SK-N-SH (cell line): ENCODE results near the gene TBCD. TPM values are rescaled to one million over a fixed set of nuclear protein-coding genes. Genes with fewer than 3 reads are reported as not detected.

Experiments
- CTCF ChIA-PET: fragments of 300-600, 350-600 bp; formaldehyde crosslinking; extraction: SDS; loops from one replicate; lab custom pipeline; 2021; lab: Yijun Ruan, JAX
- POLR2A ChIA-PET: fragments of 350-600 bp; sonication (Branson Sonifier 250); formaldehyde crosslinking; extraction: SDS; loops from one replicate; lab custom pipeline; 2020; ENCODE audit warnings: antibody characterized with exemption, inconsistent platforms; lab: Yijun Ruan, JAX
- DNase-seq: peaks from one replicate; pipeline ENCODE4 v3.0.0; 2012
- H2AFZ ChIP-seq: fragments of 200-600 bp; sonication (generic); 2 replicates; pipeline ENCODE4 v1.8.1; 2016; ENCODE audit warnings: antibody characterized with exemption, mild to moderate bottlenecking, low read depth
- H3F3A ChIP-seq: fragments of 200-600 bp; sonication (generic); replicated peaks from 2 replicates; pipeline ENCODE3; 2016; ENCODE audit warnings: antibody characterized with exemption, mild to moderate bottlenecking; ENCODE audit not compliant: insufficient read depth
- H3K27ac ChIP-seq, 2 experiments: fragments of 200-500 bp in 1 of 2; fragments of 200-600 bp in 1 of 2; sonication (Bioruptor generic) in 1 of 2; sonication (generic), shearing (Covaris generic) in 1 of 2; 2 replicates each; pipeline versions ENCODE4 v1.5.1 to v1.6.1; 2014 to 2016; ENCODE audit warnings: low read depth in 2 of 2, inconsistent platforms in 1 of 2, low read length in 1 of 2, mild to moderate bottlenecking in 1 of 2, mixed read lengths in 1 of 2
- H3K27me3 ChIP-seq: fragments of 200-600 bp; sonication (generic), shearing (Covaris generic); 2 replicates; pipeline ENCODE4 v1.6.1; 2016; ENCODE audit warnings: mixed run types; ENCODE audit not compliant: insufficient read depth
- H3K36me3 ChIP-seq, 2 experiments: fragments of 200-500 bp in 1 of 2; fragments of 200-600 bp in 1 of 2; sonication (Bioruptor generic) in 1 of 2; sonication (generic) in 1 of 2; replicated peaks in 1 of 2; 2 replicates each; pipeline versions ENCODE3 to v1.5.1; 2014 to 2016; ENCODE audit warnings: low read length in 1 of 2, mild to moderate bottlenecking in 1 of 2; ENCODE audit not compliant: insufficient read depth in 2 of 2, control insufficient read depth in 1 of 2
- H3K4me1 ChIP-seq, 2 experiments: fragments of 200-500 bp in 1 of 2; fragments of 200-600 bp in 1 of 2; sonication (Bioruptor generic) in 1 of 2; sonication (generic), shearing (Covaris generic) in 1 of 2; 2 replicates each; pipeline versions ENCODE4 v1.5.1 to v1.6.1; 2014 to 2016; ENCODE audit warnings: low read depth in 1 of 2, low read length in 1 of 2, mixed run types in 1 of 2; ENCODE audit not compliant: insufficient read depth in 2 of 2, control insufficient read depth in 1 of 2
- H3K4me2 ChIP-seq: fragments of 200-600 bp; sonication (generic), shearing (Covaris generic); 2 replicates; pipeline ENCODE4 v1.6.1; 2017; ENCODE audit warnings: mixed run types
- H3K4me3 ChIP-seq, 2 experiments: fragments of 200-500 bp in 1 of 2; fragments of 200-600 bp in 1 of 2; sonication (Bioruptor generic) in 1 of 2; sonication (generic), shearing (Covaris generic) in 1 of 2; 2 replicates each; pipeline versions ENCODE4 v1.5.1 to v1.8.1; 2014 to 2016; ENCODE audit warnings: low read depth in 2 of 2, inconsistent platforms in 1 of 2, low read length in 1 of 2, mild to moderate bottlenecking in 1 of 2, mixed read lengths in 1 of 2, moderate library complexity in 1 of 2
- H3K79me2 ChIP-seq: fragments of 200-600 bp; sonication (generic); 2 replicates; pipeline ENCODE4 v1.8.1; 2017; ENCODE audit warnings: mild to moderate bottlenecking; ENCODE audit not compliant: insufficient read depth
- H3K9ac ChIP-seq: fragments of 200-600 bp; sonication (generic); 2 replicates; pipeline ENCODE4 v1.6.1; 2017; ENCODE audit warnings: mixed run types
- H3K9me2 ChIP-seq: fragments of 200-600 bp; sonication (generic); 2 replicates; pipeline ENCODE4 v1.6.1; 2017; ENCODE audit warnings: mixed run types
- H3K9me3 ChIP-seq: fragments of 200-600 bp; sonication (generic); 2 replicates; pipeline ENCODE4 v1.6.1; 2017; ENCODE audit warnings: mixed run types, mild to moderate bottlenecking, moderate library complexity
- H4K20me1 ChIP-seq: fragments of 200-600 bp; sonication (generic); 2 replicates; pipeline ENCODE4 v1.6.1; 2017; ENCODE audit warnings: mild to moderate bottlenecking, mixed run types; ENCODE audit not compliant: insufficient read depth
- CTCF ChIP-seq: fragments of 200-600 bp; sonication (generic); IDR thresholded peaks from 2 replicates; pipeline ENCODE4 v1.6.1; 2017; ENCODE audit warnings: antibody characterized with exemption, mild to moderate bottlenecking, moderate library complexity
- EP300 ChIP-seq, 2 experiments: IDR thresholded peaks; 2 replicates each; pipeline versions ENCODE4 v1.4.0 to v1.6.1; 2012; ENCODE audit warnings: borderline replicate concordance in 1 of 2, low read depth in 1 of 2, low read length in 1 of 2
- FOSL2 ChIP-seq: IDR thresholded peaks from 2 replicates; pipeline ENCODE4 v1.4.0; 2012; ENCODE audit warnings: low read depth, mild to moderate bottlenecking, moderate library complexity, borderline replicate concordance
- FOXJ3 ChIP-seq: sonication (generic); formaldehyde crosslinking; IDR thresholded peaks from 2 replicates; pipeline ENCODE4 v1.5.1; 2020; ENCODE audit warnings: mild to moderate bottlenecking, missing genetic modification reagents
- FOXM1 ChIP-seq: IDR thresholded peaks from 2 replicates; pipeline ENCODE4 v1.4.0; 2012; ENCODE audit warnings: low read depth, mild to moderate bottlenecking
- GABPA ChIP-seq: IDR thresholded peaks from 2 replicates; pipeline ENCODE4 v1.4.0; 2012; ENCODE audit warnings: low read depth, mild to moderate bottlenecking
- IRF3 ChIP-seq: fragments of 150-350 bp; IDR thresholded peaks from 2 replicates; pipeline ENCODE4 v1.6.1; 2016; ENCODE audit warnings: mild to moderate bottlenecking, low read depth, low read length
- JUND ChIP-seq: IDR thresholded peaks from 2 replicates; pipeline ENCODE4 v1.4.0; 2012
- MEF2A ChIP-seq: IDR thresholded peaks from 2 replicates; pipeline ENCODE4 v1.4.0; 2012; ENCODE audit warnings: low read depth, borderline replicate concordance
- MXI1 ChIP-seq: IDR thresholded peaks from 2 replicates; pipeline ENCODE4 v1.6.1; 2012; ENCODE audit warnings: mild to moderate bottlenecking, low read depth, low read length, improper control_type of control experiment
- PBX3 ChIP-seq: IDR thresholded peaks from 2 replicates; pipeline ENCODE4; 2012
- POLR2AphosphoS5 ChIP-seq: IDR thresholded peaks from 2 replicates; pipeline ENCODE4 v1.6.1; 2012; ENCODE audit warnings: low read depth, low read length
- RCOR1 ChIP-seq: fragments of 150-350 bp; IDR thresholded peaks from 2 replicates; pipeline ENCODE4 v1.6.1; 2017; ENCODE audit warnings: antibody characterized with exemption, low read length
- REST ChIP-seq: IDR thresholded peaks from 2 replicates; pipeline ENCODE4 v1.6.1; 2012; ENCODE audit warnings: mild to moderate bottlenecking, low read depth, low read length, moderate library complexity
- RFX5 ChIP-seq: IDR thresholded peaks from 2 replicates; pipeline ENCODE4 v1.6.1; 2012; ENCODE audit warnings: mild to moderate bottlenecking, improper control_type of control experiment, low read length
- RXRA ChIP-seq: IDR thresholded peaks from 2 replicates; pipeline ENCODE4 v1.4.0; 2012; ENCODE audit warnings: low read depth, mild to moderate bottlenecking, borderline replicate concordance
- SIN3A ChIP-seq: IDR thresholded peaks from 2 replicates; pipeline ENCODE4 v1.6.1; 2012; ENCODE audit warnings: low read depth, mild to moderate bottlenecking, low read length, moderate library complexity, borderline replicate concordance
- SMC3 ChIP-seq: IDR thresholded peaks from 2 replicates; pipeline ENCODE4 v1.6.1; 2012; ENCODE audit warnings: low read depth, low read length, improper control_type of control experiment
- TCF12 ChIP-seq: IDR thresholded peaks from 2 replicates; pipeline ENCODE4 v1.4.0; 2012
- USF1 ChIP-seq: IDR thresholded peaks from 2 replicates; pipeline ENCODE4 v1.4.0; 2012; ENCODE audit warnings: low read depth, borderline replicate concordance
- WGBS: methylation state at CpG from one replicate; pipeline ENCODE4 v1.1.6; 2017; ENCODE audit warnings: low lambda C conversion rate; 5-methylcytosine and 5-hydroxymethylcytosine counted together
- polyA plus RNA-seq, 3 experiments: library from polyadenylated mRNA; depleted of rRNA; stranded (reverse); fragments of >200 nt; gene quantifications; 2 replicates each; pipeline ENCODE4 v1.2.3, GENCODE V29; 2012

TBCD gene
- polyA plus RNA-seq, 1 of the 3 experiments (the other 2 are of a cell fraction) = 107 TPM

DNA sequence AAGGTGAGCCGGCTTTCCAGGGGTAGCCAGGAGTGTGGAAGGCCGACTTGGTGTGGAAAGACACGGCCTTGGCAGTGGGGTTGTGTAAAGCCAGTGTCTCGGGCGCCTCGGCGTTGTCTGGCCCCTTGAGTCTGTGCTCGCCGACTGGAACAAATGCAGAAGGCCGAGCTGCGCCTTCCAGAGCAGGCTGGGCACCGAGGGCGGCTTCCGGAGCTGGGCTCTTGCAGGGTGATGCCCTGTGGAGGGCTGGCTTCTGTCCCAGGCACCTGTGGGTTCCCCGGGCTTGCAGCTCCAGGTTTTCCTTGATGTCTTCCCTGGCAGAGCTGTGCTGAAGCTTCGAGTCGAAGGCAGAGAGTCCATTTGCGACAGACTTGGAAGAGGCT is 79.9 kb downstream of the TBCD start:
- peaks cover 3 to 11% of the 10 kb centered on the region in 2 experiments; a peak in 1 of 4 replicates for H3K4me1 ChIP-seq
- peaks cover 6 to 21% of the 10 kb centered on the region in 2 experiments for H3K36me3 ChIP-seq
- WGBS = 99% methylated on average over 12 of the region's 18 CpGs
- no peak overlapping the region for H3K9ac ChIP-seq
- H3K27me3 ChIP-seq = no peaks in the 10 kb centered on the region
- H4K20me1 ChIP-seq = no peaks in the 10 kb centered on the region; the same call in 1 of the 2 replicates
- no peak for DNase-seq
- CTCF ChIA-PET = interaction anchor here (1.1 to 1.3 kb wide), 2 partner anchors 45 to 245 kb away, joined by 3 to 4 read pairs; no protein-coding TSS in a partner anchor
- no peak overlapping the region for H3K4me3 ChIP-seq
- no peak overlapping the region for H3K27ac ChIP-seq
- TF ChIP-seq RCOR1 (no peak), MEF2A (no peak)
- TF ChIP-seq, all 33 proteins: peak for 0
- H3F3A ChIP-seq = no peaks in the 10 kb centered on the region
- H3K79me2 ChIP-seq = no peaks in the 10 kb centered on the region
- no peak overlapping the region for H3K4me2 ChIP-seq
- no peaks in the 10 kb centered on the region for H3K9me2 ChIP-seq
- no peak overlapping the region for H2AFZ ChIP-seq
- POLR2A ChIA-PET = no interaction called here
- H3K9me3 ChIP-seq = no peaks in the 10 kb centered on the region

GRCh38 chr17:82832411-82832810 is 80.5 kb downstream of the TBCD start:
- Histone ChIP-seq H3F3A (no peaks in the 10 kb centered on the region), H3K27ac (no peak overlapping the region), H3K79me2 (no peaks in the 10 kb centered on the region), H3K4me2 (no peak overlapping the region), H3K9ac (no peak overlapping the region), H3K4me3 (no peak overlapping the region), H3K36me3 (peaks cover 6 to 21% of the 10 kb centered on the region in 2 experiments), H3K9me2 (no peaks in the 10 kb centered on the region), H3K9me3 (no peaks in the 10 kb centered on the region), H3K27me3 (no peaks in the 10 kb centered on the region), H2AFZ (no peak overlapping the region), H4K20me1 (no peaks in the 10 kb centered on the region; the same call in 1 of the 2 replicates), H3K4me1 (peaks cover 3 to 11% of the 10 kb centered on the region in 2 experiments; a peak in 1 of 4 replicates)
- 94% methylated on average over 20 of the region's 20 CpGs for WGBS
- no peak for DNase-seq
- POLR2A ChIA-PET = no interaction called here
- TF ChIP-seq EP300 (IDR thresholded peaks at IDR 0.05; ENCODE audit: borderline replicate concordance in 1 of 2, low read depth in 1 of 2, low read length in 1 of 2) (no peak), IRF3 (no peak), SMC3 (no peak), REST (no peak), GABPA (no peak), CTCF (no peak), USF1 (no peak), FOSL2 (no peak), POLR2AphosphoS5 (no peak), RXRA (no peak), FOXM1 (no peak), PBX3 (no peak), FOXJ3 (CRISPR knock-in tag) (no peak), RFX5 (no peak), JUND (no peak), TCF12 (no peak), MXI1 (no peak), SIN3A (no peak)
- CTCF ChIA-PET = interaction anchor here (1.1 to 1.3 kb wide), 2 partner anchors 44 to 244 kb away, joined by 3 to 4 read pairs; no protein-coding TSS in a partner anchor
